H1 (cell line): ENCODE data around the gene OSBPL2. TPM values are rescaled to one million over a fixed set of nuclear protein-coding genes. Genes with fewer than 3 reads are reported as not detected.

Source experiments
- CTCF ChIA-PET: fragments of 300-600 bp; sonication (Branson Sonifier 250); formaldehyde crosslinking; loops from one replicate; lab custom pipeline; 2021; ENCODE audit not compliant: partially characterized antibody; lab: Charles Lee
- POLR2A ChIA-PET: fragments of 300-600 bp; sonication (Branson Sonifier 250); formaldehyde crosslinking; loops from one replicate; lab custom pipeline; 2021; ENCODE audit warnings: inconsistent platforms; ENCODE audit not compliant: partially characterized antibody; lab: Charles Lee
- DNase-seq, 2 experiments: peaks; one replicate each; pipeline versions ENCODE4 v3.0.0 to v3.0.0-alpha.2; 2010 to 2022; ENCODE audit warnings: low spot score in 2 of 2, low read depth in 1 of 2, mixed read lengths in 1 of 2
- FAIRE-seq: peaks from 2 replicates; lab custom pipeline; 2011; peaks lifted over from hg19 to GRCh38; lab: Jason Lieb, UNC
- H2AFZ ChIP-seq: 2 replicates; pipeline ENCODE4 v1.8.1; 2012; ENCODE audit warnings: low read length, inconsistent platforms
- H2AK5ac ChIP-seq: 2 replicates; pipeline ENCODE4 v1.6.1; 2013; ENCODE audit warnings: low read depth, low read length
- H2BK120ac ChIP-seq: replicated peaks from 2 replicates; pipeline ENCODE3; 2013; ENCODE audit warnings: low read depth, low read length, inconsistent platforms
- H2BK12ac ChIP-seq: 2 replicates; pipeline ENCODE4 v1.6.1; 2013; ENCODE audit warnings: low read depth, low read length
- H2BK15ac ChIP-seq: 2 replicates; pipeline ENCODE4 v1.6.1; 2013; ENCODE audit warnings: low read length
- H2BK20ac ChIP-seq: 2 replicates; pipeline ENCODE4 v1.6.1; 2013; ENCODE audit warnings: low read length
- H2BK5ac ChIP-seq: 2 replicates; pipeline ENCODE4 v1.6.1; 2013; ENCODE audit warnings: low read depth, low read length
- H3K14ac ChIP-seq: 2 replicates; pipeline ENCODE4 v1.6.1; 2013; ENCODE audit warnings: inconsistent platforms; ENCODE audit not compliant: insufficient read length
- H3K18ac ChIP-seq: 2 replicates; pipeline ENCODE4 v1.6.1; 2013; ENCODE audit warnings: low read length; ENCODE audit errors: extremely low read depth
- H3K23ac ChIP-seq: 2 replicates; pipeline ENCODE4 v1.6.1; 2013; ENCODE audit warnings: inconsistent platforms; ENCODE audit not compliant: insufficient read length
- H3K23me2 ChIP-seq: 2 replicates; pipeline ENCODE4 v1.6.1; 2013; ENCODE audit warnings: low read depth, low read length
- H3K27ac ChIP-seq: 2 replicates; pipeline ENCODE4 v1.6.1; 2011; ENCODE audit warnings: low read depth, low read length, inconsistent platforms
- H3K27me3 ChIP-seq, 4 experiments: replicated peaks in 1 of 4; 1 replicate in 1 of 4; 2 replicates in 3 of 4; pipeline versions ENCODE4 v1.6.1 to v1.8.1; 2011 to 2013; ENCODE audit warnings: low read length in 3 of 4, mild to moderate bottlenecking in 3 of 4, inconsistent platforms in 2 of 4, mixed read lengths in 2 of 4, moderate library complexity in 1 of 4; ENCODE audit not compliant: control insufficient read depth in 3 of 4, insufficient read depth in 3 of 4; ENCODE audit errors: extremely low read depth in 1 of 4
- H3K36me3 ChIP-seq, 4 experiments: 2 replicates each; pipeline versions ENCODE4 v1.6.1 to v1.8.1; 2011 to 2013; ENCODE audit warnings: mild to moderate bottlenecking in 4 of 4, low read length in 3 of 4, moderate library complexity in 2 of 4, control low read depth in 1 of 4, inconsistent platforms in 1 of 4; ENCODE audit not compliant: insufficient read depth in 4 of 4, control insufficient read depth in 2 of 4
- H3K4ac ChIP-seq: replicated peaks from 2 replicates; pipeline ENCODE3; 2013; ENCODE audit warnings: low read length, low read depth, mixed read lengths, inconsistent platforms; ENCODE audit not compliant: insufficient read length
- H3K4me1 ChIP-seq, 4 experiments: replicated peaks in 1 of 4; 1 replicate in 1 of 4; 2 replicates in 3 of 4; pipeline versions ENCODE4 v1.6.1 to v1.8.1; 2011 to 2013; ENCODE audit warnings: low read length in 3 of 4, inconsistent platforms in 2 of 4, mixed read lengths in 1 of 4; ENCODE audit not compliant: insufficient read depth in 4 of 4, control insufficient read depth in 3 of 4
- H3K4me2 ChIP-seq, 2 experiments: 2 replicates each; pipeline versions ENCODE4 v1.6.1 to v1.8.1; 2011 to 2013; ENCODE audit warnings: low read depth in 2 of 2, low read length in 2 of 2, control low read depth in 1 of 2, inconsistent platforms in 1 of 2, mild to moderate bottlenecking in 1 of 2; ENCODE audit not compliant: insufficient read depth in 1 of 2
- H3K4me3 ChIP-seq, 4 experiments: fragments of 200-600, 300-600 bp in 1 of 4; sonication (generic), shearing (Covaris generic), sonication (Bioruptor Twin) in 1 of 4; 2 replicates each; pipeline versions ENCODE4 v1.5.1 to v1.8.1; 2011 to 2016; ENCODE audit warnings: low read length in 4 of 4, low read depth in 3 of 4, control low read depth in 2 of 4, inconsistent platforms in 2 of 4, mild to moderate bottlenecking in 2 of 4, mixed read lengths in 1 of 4, moderate library complexity in 1 of 4; ENCODE audit not compliant: insufficient read depth in 2 of 4; ENCODE audit errors: extremely low read depth in 1 of 4
- H3K56ac ChIP-seq: replicated peaks from 2 replicates; pipeline ENCODE3; 2013; ENCODE audit warnings: low read depth, mild to moderate bottlenecking, mixed read lengths, low read length, inconsistent platforms; ENCODE audit not compliant: insufficient read length
- H3K79me1 ChIP-seq: 2 replicates; pipeline ENCODE4 v1.6.1; 2013; ENCODE audit warnings: low read depth, low read length, control low read depth
- H3K79me2 ChIP-seq, 2 experiments: 2 replicates each; pipeline versions ENCODE4 v1.6.1 to v1.8.1; 2012 to 2013; ENCODE audit warnings: low read length in 2 of 2, mild to moderate bottlenecking in 2 of 2, inconsistent platforms in 1 of 2; ENCODE audit not compliant: insufficient read depth in 2 of 2, control insufficient read depth in 1 of 2
- H3K9ac ChIP-seq, 4 experiments: replicated peaks in 1 of 4; 1 replicate in 1 of 4; 2 replicates in 3 of 4; pipeline versions ENCODE4 v1.6.1 to v1.8.1; 2011 to 2013; ENCODE audit warnings: low read depth in 3 of 4, low read length in 3 of 4, control low read depth in 2 of 4, mild to moderate bottlenecking in 2 of 4, moderate library complexity in 2 of 4, inconsistent platforms in 1 of 4; ENCODE audit errors: extremely low read depth in 1 of 4
- H3K9me3 ChIP-seq, 2 experiments: 2 replicates each; pipeline versions ENCODE4 v1.6.1 to v1.8.1; 2012 to 2013; ENCODE audit warnings: mild to moderate bottlenecking in 2 of 2, moderate library complexity in 2 of 2, control low read depth in 1 of 2, inconsistent platforms in 1 of 2, low read depth in 1 of 2, low read length in 1 of 2, mixed read lengths in 1 of 2; ENCODE audit not compliant: insufficient read depth in 2 of 2
- H4K20me1 ChIP-seq, 2 experiments: replicated peaks in 1 of 2; 2 replicates each; pipeline versions ENCODE3 to v1.8.1; 2011 to 2013; ENCODE audit warnings: inconsistent platforms in 2 of 2, low read length in 2 of 2, mild to moderate bottlenecking in 1 of 2; ENCODE audit not compliant: insufficient read depth in 2 of 2, control insufficient read depth in 1 of 2
- H4K5ac ChIP-seq: 2 replicates; pipeline ENCODE4 v1.6.1; 2013; ENCODE audit warnings: low read length, low read depth, mixed read lengths, inconsistent platforms; ENCODE audit not compliant: insufficient read length
- H4K8ac ChIP-seq: 2 replicates; pipeline ENCODE4 v1.8.0; 2013; ENCODE audit warnings: mild to moderate bottlenecking, moderate library complexity, low read length, inconsistent platforms; ENCODE audit not compliant: insufficient read depth; ENCODE audit errors: extremely low read depth
- H4K91ac ChIP-seq: replicated peaks from 2 replicates; pipeline ENCODE3; 2013; ENCODE audit warnings: low read length, mixed read lengths, inconsistent platforms; ENCODE audit not compliant: insufficient read length
- BRCA1 ChIP-seq: IDR thresholded peaks from 2 replicates; pipeline ENCODE4 v1.6.1; 2012; ENCODE audit warnings: low read depth, low read length, improper control_type of control experiment
- EP300 ChIP-seq, 2 experiments: IDR thresholded peaks; 1 replicate in 1 of 2; 2 replicates in 1 of 2; pipeline ENCODE4 v1.6.1; 2011 to 2012; ENCODE audit warnings: low read depth in 2 of 2, low read length in 2 of 2, mild to moderate bottlenecking in 2 of 2, borderline replicate concordance in 1 of 2, inconsistent platforms in 1 of 2, moderate library complexity in 1 of 2
- GTF2F1 ChIP-seq: IDR thresholded peaks from 2 replicates; pipeline ENCODE4 v1.6.1; 2012; ENCODE audit warnings: low read depth, low read length, improper control_type of control experiment, borderline replicate concordance
- HDAC2 ChIP-seq, 2 experiments: fragments of 300-600 bp in 1 of 2; sonication (generic) in 1 of 2; IDR thresholded peaks; 2 replicates each; pipeline ENCODE4 v1.6.1; 2011 to 2012; ENCODE audit warnings: low read depth in 2 of 2, low read length in 2 of 2, mild to moderate bottlenecking in 2 of 2, moderate library complexity in 2 of 2, borderline replicate concordance in 1 of 2, inconsistent platforms in 1 of 2
- JUN ChIP-seq: IDR thresholded peaks from 2 replicates; pipeline ENCODE4 v1.6.1; 2011; ENCODE audit warnings: low read depth, mild to moderate bottlenecking, improper control_type of control experiment, low read length
- KDM1A ChIP-seq: fragments of 200-600, 300-600 bp; sonication (generic); IDR thresholded peaks from 2 replicates; pipeline ENCODE4 v1.7.1; 2016; ENCODE audit warnings: mild to moderate bottlenecking, low read length, borderline replicate concordance
- MAFK ChIP-seq: IDR thresholded peaks from 2 replicates; pipeline ENCODE4 v1.6.1; 2012; ENCODE audit warnings: low read depth, mild to moderate bottlenecking, improper control_type of control experiment, low read length
- PHF8 ChIP-seq: fragments of 200-600 bp; sonication (generic); conservative IDR thresholded peaks from 2 replicates; pipeline ENCODE4 v1.7.1; 2012; ENCODE audit warnings: low read depth, mild to moderate bottlenecking, inconsistent platforms, low read length, moderate library complexity
- POU5F1 ChIP-seq: IDR thresholded peaks from 2 replicates; pipeline ENCODE4 v1.6.1; 2011; ENCODE audit warnings: low read depth, mild to moderate bottlenecking, low read length, moderate library complexity
- RBBP5 ChIP-seq: IDR thresholded peaks from 2 replicates; pipeline ENCODE4 v1.7.1; 2012; ENCODE audit warnings: low read depth, mild to moderate bottlenecking, inconsistent platforms, low read length, moderate library complexity, borderline replicate concordance
- SIN3A ChIP-seq, 2 experiments: IDR thresholded peaks in 1 of 2; conservative IDR thresholded peaks in 1 of 2; 2 replicates each; pipeline ENCODE4 v1.6.1; 2011 to 2012; ENCODE audit warnings: low read length in 2 of 2, improper control_type of control experiment in 1 of 2, low read depth in 1 of 2, mild to moderate bottlenecking in 1 of 2
- SIRT6 ChIP-seq: IDR thresholded peaks from one replicate; pipeline ENCODE4 v1.7.1; 2012; ENCODE audit warnings: low read length, inconsistent platforms
- SP4 ChIP-seq: IDR thresholded peaks from 2 replicates; pipeline ENCODE4 v1.6.1; 2012; ENCODE audit warnings: low read length, inconsistent platforms
- SUZ12 ChIP-seq: fragments of 200-600 bp; sonication (generic); IDR thresholded peaks from 2 replicates; pipeline ENCODE4 v1.6.1; 2012; ENCODE audit warnings: mild to moderate bottlenecking, inconsistent platforms, low read length, moderate library complexity, mixed read lengths
- WGBS, 2 experiments: shearing (Covaris generic) in 1 of 2; methylation state at CpG; one replicate each; pipeline versions ENCODE4 v1.1.6 to v1.1.7; 2013 to 2015; ENCODE audit warnings: low lambda C conversion rate in 2 of 2, mixed read lengths in 2 of 2, inconsistent platforms in 1 of 2, low coverage in 1 of 2, missing lambda C conversion rate in 1 of 2; ENCODE audit not compliant: insufficient replicate concordance in 2 of 2, insufficient coverage in 1 of 2, insufficient read length in 1 of 2; ENCODE audit errors: extremely low coverage in 1 of 2, missing lambda C conversion rate in 1 of 2; 5-methylcytosine and 5-hydroxymethylcytosine counted together
- polyA plus RNA-seq, 7 experiments: library from polyadenylated mRNA; depleted of rRNA in 3 of 7; stranded (reverse) in 5 of 7; unstranded in 2 of 7; fragments of >200 nt in 5 of 7; fragments of 200-250 nt in 2 of 7; gene quantifications; 1 replicate in 5 of 7; 2 replicates in 1 of 7; 4 replicates in 1 of 7; pipeline versions ENCODE4 v1.2.1 to v1.2.3, GENCODE V29; 2011 to 2013; ENCODE audit warnings: missing spikeins in 2 of 7, mixed read lengths in 2 of 7
- total RNA-seq: library from RNA; stranded (reverse); fragmentation: NEBNext Ultra II Directional; extraction: Animal tissue kit (Norgen Biotek cat#: 25700); gene quantifications from 2 replicates; pipeline ENCODE4 v1.2.1, GENCODE V29; 2021

OSBPL2 gene
- total and polyA plus RNA-seq, 2 of the 8 experiments (the other 6 are each of a cell fraction or from before 2014, with no cell fraction given), result 11.7 to 42.4 TPM

- Histone ChIP-seq H4K5ac (no peak overlapping the region), H2BK12ac (no peak overlapping the region), H3K4me2 (no peak overlapping the region), H2AK5ac (no peak overlapping the region), H3K23me2 (no peaks in the 10 kb centered on the region), H3K23ac (no peak overlapping the region), H3K4ac (no peak overlapping the region), H3K4me3 (no peak overlapping the region), H3K9ac (no peak overlapping the region), H2BK15ac (no peak overlapping the region), H3K79me1 (0 out of 2 replicates have a peak, but pooled peaks cover 3% of the 10 kb centered on the region), H4K20me1 (peaks cover 0 to 33% of the 10 kb centered on the region in 2 experiments), H4K91ac (no peak overlapping the region), H3K79me2 (peaks cover 0 to 2% of the 10 kb centered on the region in 2 experiments; a peak in 1 of 4 replicates), H3K27me3 (no peaks in the 10 kb centered on the region), H3K14ac (no peak overlapping the region), H2BK20ac (no peak overlapping the region), H2BK5ac (no peak overlapping the region), H3K4me1 (no peaks in the 10 kb centered on the region), H3K27ac (no peak overlapping the region), H3K18ac (no peak overlapping the region), H2AFZ (no peak overlapping the region), H2BK120ac (no peak overlapping the region), H3K9me3 (no peaks in the 10 kb centered on the region; a peak in 1 of 4 replicates), H3K36me3 (peaks cover 17 to 73% (median 51%) of the 10 kb centered on the region in 4 experiments), H3K56ac (no peak overlapping the region), H4K8ac (no peak overlapping the region)
- FAIRE-seq (no peak), DNase-seq (no peak)
- WGBS, 2 experiments, result 90% methylated on average over 6 of the region's 6 CpGs; no CpG with 5 or more reads in 1 of the 2 experiments
- POLR2A ChIA-PET, result interaction anchor here (0.6 to 13.3 kb wide), 5 partner anchors 28 to 667 kb away, joined by 3 to 151 read pairs (median 4); partner anchors contain the start of gene ADRM1
- CTCF ChIA-PET, result interaction anchor here (0.7 kb wide), 1 partner anchor 22 kb away, joined by 3 read pairs; no protein-coding TSS in a partner anchor
- TF ChIP-seq GTF2F1 (no peak), POU5F1 (no peak), PHF8 (no peak), HDAC2 (IDR thresholded peaks at IDR 0.05; ENCODE audit: borderline replicate concordance in 1 of 2, low read depth in 2 of 2, low read length in 2 of 2) (no peak), BRCA1 (no peak), SIRT6 (no peak), KDM1A (no peak), EP300 (IDR thresholded peaks at IDR 0.05; ENCODE audit: borderline replicate concordance in 1 of 2, low read depth in 2 of 2, low read length in 2 of 2) (no peak), MAFK (no peak), SIN3A (conservative IDR thresholded peaks at IDR 0.05 in 1 of 2, IDR thresholded peaks at IDR 0.05 in 1 of 2; ENCODE audit: low read depth in 1 of 2, low read length in 2 of 2) (no peak), JUN (no peak), SUZ12 (no peak), SP4 (no peak), RBBP5 (no peak)
These were observed 97.2 kb downstream of the OSBPL2 start for GRCh38 chr20:62335532-62335931.
